Nephron progenitor cell (in vitro differentiated cells): ENCODE data around the gene AADACL3.

Source experiments
- DNase-seq: peaks from one replicate; pipeline ENCODE4 v3.0.0; 2021
- H3K27ac Mint-ChIP-seq: 2 replicates; pipeline ENCODE4 v1.8.0; 2021; ENCODE audit warnings: mild to moderate bottlenecking, moderate library complexity, mixed read lengths
- H3K27me3 Mint-ChIP-seq: 2 replicates; pipeline ENCODE4 v1.8.0; 2021; ENCODE audit warnings: mild to moderate bottlenecking, low read depth, mixed read lengths; ENCODE audit not compliant: poor library complexity
- H3K36me3 Mint-ChIP-seq: 2 replicates; pipeline ENCODE4 v1.8.0; 2021; ENCODE audit warnings: low read depth, mixed read lengths
- H3K4me1 Mint-ChIP-seq: 2 replicates; pipeline ENCODE4 v1.8.0; 2021; ENCODE audit warnings: mixed read lengths
- H3K4me3 Mint-ChIP-seq: 2 replicates; pipeline ENCODE4 v1.8.0; 2021; ENCODE audit warnings: mild to moderate bottlenecking, moderate library complexity, mixed read lengths
- H3K9me3 Mint-ChIP-seq: 2 replicates; pipeline ENCODE4 v1.8.0; 2021; ENCODE audit warnings: mild to moderate bottlenecking, moderate library complexity, mixed read lengths
- TF ChIP-seq, protein P1 (sequence below): fragments of 200-600 bp; sonication (generic); IDR thresholded peaks from 2 replicates; pipeline ENCODE4 v1.5.0; 2021; ENCODE audit warnings: antibody characterized with exemption

AADACL3 gene

DNA sequence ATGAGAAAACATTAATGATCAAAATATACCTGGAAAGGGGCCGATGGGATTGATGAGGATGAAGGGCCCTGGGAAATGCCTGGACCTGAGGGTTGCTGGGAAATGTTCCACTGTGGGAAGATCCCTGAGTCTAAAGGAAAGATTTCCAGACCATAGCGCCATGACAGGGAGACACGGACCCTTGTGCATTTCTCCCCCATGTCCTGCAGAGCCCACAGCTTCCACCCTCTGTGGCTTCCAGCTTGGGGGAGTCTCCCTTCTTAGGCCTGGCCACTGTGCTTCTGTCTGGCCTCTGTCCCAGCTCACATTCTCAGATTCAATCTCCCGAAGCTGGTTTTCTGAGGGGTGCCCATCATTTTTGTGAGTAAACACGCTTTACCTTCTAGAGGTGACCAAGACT, 56.6 kb downstream of the AADACL3 start:
- Mint-ChIP-seq H3K27ac (no peak overlapping the region), H3K9me3 (peaks cover 21% of the 10 kb centered on the region), H3K4me1 (no peaks in the 10 kb centered on the region), H3K27me3 (peaks cover 27% of the 10 kb centered on the region), H3K4me3 (no peak overlapping the region), H3K36me3 (no peaks in the 10 kb centered on the region)
- DNase-seq, result no peak
- TF ChIP-seq, protein P1, sequence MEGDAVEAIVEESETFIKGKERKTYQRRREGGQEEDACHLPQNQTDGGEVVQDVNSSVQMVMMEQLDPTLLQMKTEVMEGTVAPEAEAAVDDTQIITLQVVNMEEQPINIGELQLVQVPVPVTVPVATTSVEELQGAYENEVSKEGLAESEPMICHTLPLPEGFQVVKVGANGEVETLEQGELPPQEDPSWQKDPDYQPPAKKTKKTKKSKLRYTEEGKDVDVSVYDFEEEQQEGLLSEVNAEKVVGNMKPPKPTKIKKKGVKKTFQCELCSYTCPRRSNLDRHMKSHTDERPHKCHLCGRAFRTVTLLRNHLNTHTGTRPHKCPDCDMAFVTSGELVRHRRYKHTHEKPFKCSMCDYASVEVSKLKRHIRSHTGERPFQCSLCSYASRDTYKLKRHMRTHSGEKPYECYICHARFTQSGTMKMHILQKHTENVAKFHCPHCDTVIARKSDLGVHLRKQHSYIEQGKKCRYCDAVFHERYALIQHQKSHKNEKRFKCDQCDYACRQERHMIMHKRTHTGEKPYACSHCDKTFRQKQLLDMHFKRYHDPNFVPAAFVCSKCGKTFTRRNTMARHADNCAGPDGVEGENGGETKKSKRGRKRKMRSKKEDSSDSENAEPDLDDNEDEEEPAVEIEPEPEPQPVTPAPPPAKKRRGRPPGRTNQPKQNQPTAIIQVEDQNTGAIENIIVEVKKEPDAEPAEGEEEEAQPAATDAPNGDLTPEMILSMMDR, result no peak

DNA sequence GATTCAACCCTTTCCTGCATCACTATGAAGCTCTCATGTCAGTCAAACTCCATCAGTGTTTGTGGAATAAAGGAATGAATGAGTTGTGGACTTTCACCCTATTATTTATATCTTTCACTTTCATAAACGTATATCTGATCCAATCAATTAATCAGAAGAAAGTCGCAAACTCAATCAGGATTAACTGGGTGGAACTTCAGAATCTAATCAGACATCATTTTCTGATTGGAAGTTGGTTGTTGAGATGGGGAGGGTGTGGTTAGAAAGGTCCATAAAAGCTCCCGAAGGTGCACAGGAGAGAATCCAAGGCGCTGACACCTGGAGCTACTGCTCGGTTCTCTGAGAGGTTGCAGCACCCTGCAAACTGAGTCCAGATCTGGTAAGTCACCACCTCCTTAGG, 57.5 kb downstream of the AADACL3 start, which contains the start of gene PRAMEF12:
TSS of gene PRAMEF12 (plus strand) at position 301 of the 400 bp plus-strand sequence. CDS start 1,130 bp downstream, outside the sequence.
- no peak for DNase-seq
- TF ChIP-seq, protein P1, result no peak
- Mint-ChIP-seq H3K27ac (no peak within 1 kb of the TSS), H3K4me3 (no peak within 1 kb of the TSS), H3K36me3 (no peaks in the 10 kb centered on the region), H3K9me3 (peaks cover 21% of the 10 kb centered on the region), H3K27me3 (peaks cover 26% of the 10 kb centered on the region), H3K4me1 (no peaks in the 10 kb centered on the region)

DNA sequence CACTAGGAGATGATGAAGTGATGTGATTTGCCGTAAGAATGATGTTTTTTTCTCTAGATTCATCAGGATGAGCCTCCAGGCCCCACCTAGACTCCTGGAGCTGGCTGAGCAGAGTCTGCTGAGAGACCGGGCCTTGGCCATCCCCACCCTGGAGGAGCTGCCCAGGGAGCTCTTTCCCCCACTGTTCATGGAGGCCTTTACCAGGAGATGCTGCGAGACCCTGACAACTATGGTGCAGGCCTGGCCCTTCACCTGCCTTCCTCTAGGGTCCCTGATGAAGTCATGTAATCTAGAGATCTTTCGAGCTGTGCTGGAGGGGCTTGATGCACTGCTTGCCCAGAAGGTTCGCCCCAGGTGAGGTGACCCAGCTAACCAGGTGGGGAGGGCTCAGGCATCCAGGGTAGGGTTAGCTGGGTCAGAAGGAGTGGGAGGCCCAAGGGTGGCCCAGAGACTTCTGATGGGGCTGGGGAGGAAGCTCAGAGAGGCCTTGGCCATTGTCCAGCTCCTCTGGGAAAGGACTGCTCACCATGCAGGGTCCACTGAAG, 59.0 kb downstream of the AADACL3 start:
- no peak for DNase-seq
- H3K27me3 Mint-ChIP-seq, result peaks cover 31% of the 10 kb centered on the region
- no peak overlapping the region for H3K27ac Mint-ChIP-seq

DNA sequence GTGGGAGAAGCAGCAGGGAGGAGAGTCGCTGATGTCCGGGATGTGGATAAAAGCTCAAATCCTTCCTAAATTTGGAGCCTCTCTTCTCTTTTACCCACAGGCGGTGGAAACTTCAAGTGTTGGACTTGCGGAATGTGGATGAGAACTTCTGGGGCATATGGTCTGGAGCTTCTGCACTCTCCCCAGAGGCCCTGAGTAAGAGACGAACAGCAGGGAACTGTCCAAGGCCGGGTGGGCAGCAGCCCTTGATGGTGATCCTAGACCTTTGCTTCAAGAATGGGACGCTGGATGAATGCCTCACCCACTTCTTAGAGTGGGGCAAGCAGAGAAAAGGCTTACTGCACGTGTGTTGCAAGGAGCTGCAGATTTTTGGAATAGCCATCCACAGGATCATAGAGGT, 59.5 kb downstream of the AADACL3 start:
- peaks cover 21% of the 10 kb centered on the region for H3K9me3 Mint-ChIP-seq
- no peaks in the 10 kb centered on the region for H3K36me3 Mint-ChIP-seq
- H3K27ac Mint-ChIP-seq, result no peak overlapping the region
- no peak overlapping the region for H3K4me3 Mint-ChIP-seq
- no peaks in the 10 kb centered on the region for H3K4me1 Mint-ChIP-seq
- TF ChIP-seq, protein P1, result no peak
- peaks cover 31% of the 10 kb centered on the region for H3K27me3 Mint-ChIP-seq
- DNase-seq, result no peak

More for the DNA sequence above, 59.0 kb downstream of the AADACL3 start:
- no peak overlapping the region for H3K4me3 Mint-ChIP-seq
- H3K9me3 Mint-ChIP-seq, result peaks cover 21% of the 10 kb centered on the region
- no peaks in the 10 kb centered on the region for H3K4me1 Mint-ChIP-seq
- TF ChIP-seq, protein P1, result no peak
- no peaks in the 10 kb centered on the region for H3K36me3 Mint-ChIP-seq

DNA sequence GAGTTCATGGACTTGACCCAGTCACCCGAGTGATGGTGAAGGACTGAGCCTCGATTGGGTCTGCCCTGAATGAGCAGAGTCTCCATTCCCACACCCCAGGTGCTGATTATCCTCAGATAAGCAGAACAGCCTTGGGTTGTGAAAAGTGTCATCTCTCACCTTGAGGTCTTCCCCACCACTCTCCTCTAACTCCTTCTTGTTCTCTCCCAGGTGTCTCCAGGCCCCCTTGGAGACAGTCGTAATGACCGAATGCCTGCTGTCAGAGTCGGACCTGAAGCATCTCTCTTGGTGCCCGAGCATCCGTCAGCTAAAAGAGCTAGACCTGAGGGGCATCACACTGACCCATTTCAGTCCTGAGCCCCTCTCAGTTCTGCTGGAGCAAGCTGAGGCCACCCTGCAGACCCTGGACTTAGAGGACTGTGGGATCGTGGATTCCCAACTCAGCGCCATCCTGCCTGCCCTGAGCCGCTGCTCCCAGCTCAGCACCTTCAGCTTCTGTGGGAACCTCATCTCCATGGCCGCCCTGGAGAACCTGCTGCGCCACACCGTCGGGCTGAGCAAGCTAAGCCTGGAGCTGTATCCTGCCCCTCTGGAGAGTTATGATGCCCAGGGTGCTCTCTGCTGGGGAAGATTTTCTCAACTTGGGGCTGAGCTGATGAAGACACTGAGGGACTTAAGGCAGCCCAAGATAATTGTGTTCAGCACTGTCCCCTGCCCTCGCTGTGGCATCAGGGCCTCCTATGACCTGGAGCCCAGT, 61.1 kb downstream of the AADACL3 start:
- TF ChIP-seq, protein P1, result no peak
- Mint-ChIP-seq H3K27ac (no peak overlapping the region), H3K4me3 (no peak overlapping the region), H3K36me3 (no peaks in the 10 kb centered on the region), H3K9me3 (peaks cover 21% of the 10 kb centered on the region), H3K4me1 (no peaks in the 10 kb centered on the region), H3K27me3 (peaks cover 31% of the 10 kb centered on the region)
- no peak for DNase-seq
